HG03064 (cell line): ENCODE measurements around the gene RAPGEF6.
"Not testable (repeated sequence)": the region's sequence is repeated elsewhere in the genome, so short reads cannot be mapped to it uniquely, and the experiment has no call there.

Experiments
- ATAC-seq: cut with Tn5 transposase; IDR thresholded peaks from one replicate; pipeline ENCODE4 v1.9.1; 2021; ENCODE audit warnings: low read depth; ENCODE audit not compliant: unreplicated experiment

RAPGEF6 gene

GRCh38 chr5:131392466-131393095 is 242.4 kb downstream of the RAPGEF6 start:
- no peak for ATAC-seq

GRCh38 chr5:131389869-131390265 is 245.2 kb downstream of the RAPGEF6 start:
- no peak for ATAC-seq

GRCh38 chr5:131389096-131389868 is 245.7 kb downstream of the RAPGEF6 start:
- ATAC-seq: no peak

- ATAC-seq: no peak
Measured at GRCh38 chr5:131387255-131387654, 247.8 kb downstream of the RAPGEF6 start.

GRCh38 chr5:131386779-131387178 is 248.2 kb downstream of the RAPGEF6 start:
- ATAC-seq: no peak

GRCh38 chr5:131386124-131386523 is 248.9 kb downstream of the RAPGEF6 start:
- ATAC-seq: no peak

- no peak for ATAC-seq
Measured at GRCh38 chr5:131384616-131385214, 250.3 kb downstream of the RAPGEF6 start.

GRCh38 chr5:131384173-131384572 is 250.9 kb downstream of the RAPGEF6 start:
- ATAC-seq: no peak

- ATAC-seq: peak; percentile 58
Measured at GRCh38 chr5:131382407-131383395, 252.3 kb downstream of the RAPGEF6 start.

GRCh38 chr5:131381777-131382176 is 253.3 kb downstream of the RAPGEF6 start:
- ATAC-seq: peak; percentile 49

- ATAC-seq: no peak
Measured at GRCh38 chr5:131381021-131381420, 254.0 kb downstream of the RAPGEF6 start.

GRCh38 chr5:131380238-131380637 is 254.8 kb downstream of the RAPGEF6 start:
- not testable (repeated sequence) for ATAC-seq

GRCh38 chr5:131379723-131380122 is 255.3 kb downstream of the RAPGEF6 start:
- ATAC-seq: no peak

- no peak for ATAC-seq
Measured at GRCh38 chr5:131378721-131379541, 256.1 kb downstream of the RAPGEF6 start.

GRCh38 chr5:131377785-131378325 is 257.2 kb downstream of the RAPGEF6 start:
- no peak for ATAC-seq

- ATAC-seq: no peak
Measured at GRCh38 chr5:131377346-131377745, 257.7 kb downstream of the RAPGEF6 start.

- ATAC-seq: no peak
Measured at GRCh38 chr5:131375351-131375750, 259.7 kb downstream of the RAPGEF6 start.
